SK-N-SH (cell line): Measurements from ENCODE around the gene PRKCB.

Experiments used
- EP300 ChIP-seq, 2 experiments: IDR thresholded peaks; 2 replicates each; pipeline versions ENCODE4 v1.4.0 to v1.6.1; 2012; ENCODE audit warnings: borderline replicate concordance in 1 of 2, low read depth in 1 of 2, low read length in 1 of 2
- GABPA ChIP-seq: IDR thresholded peaks from 2 replicates; pipeline ENCODE4 v1.4.0; 2012; ENCODE audit warnings: low read depth, mild to moderate bottlenecking
- JUND ChIP-seq: IDR thresholded peaks from 2 replicates; pipeline ENCODE4 v1.4.0; 2012
- MXI1 ChIP-seq: IDR thresholded peaks from 2 replicates; pipeline ENCODE4 v1.6.1; 2012; ENCODE audit warnings: mild to moderate bottlenecking, low read depth, low read length, improper control_type of control experiment
- RFX5 ChIP-seq: IDR thresholded peaks from 2 replicates; pipeline ENCODE4 v1.6.1; 2012; ENCODE audit warnings: mild to moderate bottlenecking, improper control_type of control experiment, low read length
- TF ChIP-seq, protein P1 (sequence below): fragments of 200-600 bp; sonication (generic); IDR thresholded peaks from 2 replicates; pipeline ENCODE4 v1.6.1; 2017; ENCODE audit warnings: antibody characterized with exemption, mild to moderate bottlenecking, moderate library complexity

DNA sequence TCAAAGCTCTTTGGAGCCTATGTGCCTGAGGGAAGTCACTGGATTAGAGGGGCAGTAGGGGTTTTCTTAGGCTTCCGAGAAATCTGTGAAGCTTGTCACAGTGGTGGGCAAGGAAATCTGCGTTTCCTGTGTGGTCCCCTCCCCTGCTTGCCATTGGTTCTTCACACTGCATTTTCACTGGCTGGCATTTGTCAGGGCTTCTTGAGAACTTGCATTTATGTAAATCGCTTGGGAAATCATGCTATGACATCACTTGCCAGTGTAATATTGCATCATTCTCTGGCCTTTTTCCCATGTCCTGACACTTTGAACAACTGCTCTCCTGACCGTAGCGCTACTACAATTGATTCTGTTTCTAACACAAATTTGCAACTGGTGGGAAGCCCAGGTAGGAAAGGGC lies 422.2 kb downstream of the PRKCB start:
- TF ChIP-seq JUND (no peak), GABPA (no peak), RFX5 (no peak), MXI1 (no peak), EP300 (IDR thresholded peaks at IDR 0.05; ENCODE audit: borderline replicate concordance in 1 of 2, low read depth in 1 of 2, low read length in 1 of 2) (no peak)
- TF ChIP-seq, protein P1, sequence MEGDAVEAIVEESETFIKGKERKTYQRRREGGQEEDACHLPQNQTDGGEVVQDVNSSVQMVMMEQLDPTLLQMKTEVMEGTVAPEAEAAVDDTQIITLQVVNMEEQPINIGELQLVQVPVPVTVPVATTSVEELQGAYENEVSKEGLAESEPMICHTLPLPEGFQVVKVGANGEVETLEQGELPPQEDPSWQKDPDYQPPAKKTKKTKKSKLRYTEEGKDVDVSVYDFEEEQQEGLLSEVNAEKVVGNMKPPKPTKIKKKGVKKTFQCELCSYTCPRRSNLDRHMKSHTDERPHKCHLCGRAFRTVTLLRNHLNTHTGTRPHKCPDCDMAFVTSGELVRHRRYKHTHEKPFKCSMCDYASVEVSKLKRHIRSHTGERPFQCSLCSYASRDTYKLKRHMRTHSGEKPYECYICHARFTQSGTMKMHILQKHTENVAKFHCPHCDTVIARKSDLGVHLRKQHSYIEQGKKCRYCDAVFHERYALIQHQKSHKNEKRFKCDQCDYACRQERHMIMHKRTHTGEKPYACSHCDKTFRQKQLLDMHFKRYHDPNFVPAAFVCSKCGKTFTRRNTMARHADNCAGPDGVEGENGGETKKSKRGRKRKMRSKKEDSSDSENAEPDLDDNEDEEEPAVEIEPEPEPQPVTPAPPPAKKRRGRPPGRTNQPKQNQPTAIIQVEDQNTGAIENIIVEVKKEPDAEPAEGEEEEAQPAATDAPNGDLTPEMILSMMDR, result no peak
